DLD1 (cell line): ENCODE data around the gene DGLUCY.

Experiments used
- in situ Hi-C: cut with HindIII; loops from 2 replicates; pipeline ENCODE4 v1.10.0; 2017; ENCODE audit warnings: low sequenced_read_pairs

DGLUCY gene

GRCh38 chr14:91273885-91274273 lies 160.0 kb downstream of the DGLUCY start:
- in situ Hi-C loops: no loop called here

GRCh38 chr14:91274796-91275195 lies 160.9 kb downstream of the DGLUCY start:
- in situ Hi-C loops: loop anchor here (25.0 kb wide), 3 partner anchors 113 to 588 kb away; partner anchors contain the start of gene TC2N
